ENCODE data around the gene PKNOX2.

DNA sequence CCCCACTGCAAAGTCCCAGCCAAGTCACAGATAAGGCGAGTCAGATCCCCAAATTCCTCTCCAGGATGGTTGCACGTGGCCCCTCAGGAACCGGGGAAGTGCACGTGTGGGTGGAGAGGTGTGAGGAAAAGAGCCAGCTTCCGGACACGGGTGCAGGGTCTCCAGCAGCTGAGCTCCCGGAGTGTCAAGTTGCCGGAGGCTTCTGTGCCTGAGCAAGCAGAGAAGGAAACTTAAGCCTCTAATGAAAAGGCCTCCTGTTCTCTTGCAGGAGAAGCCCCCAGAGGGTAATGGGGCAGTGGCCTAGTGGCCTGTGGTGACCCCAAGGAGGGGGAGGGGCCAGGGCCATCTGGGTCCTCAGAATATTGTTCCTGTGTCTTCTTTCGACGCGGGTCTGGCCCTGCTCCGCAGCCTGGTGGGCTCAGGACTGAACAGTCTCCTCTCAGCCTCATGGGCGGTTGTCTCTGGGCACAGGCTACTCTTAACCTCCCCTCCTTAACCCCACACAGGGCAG, 183.6 kb downstream of the PKNOX2 start:
- TF ChIP-seq RFX5 (IDR thresholded peaks at IDR 0.05): no peak
- TF ChIP-seq, protein P1, sequence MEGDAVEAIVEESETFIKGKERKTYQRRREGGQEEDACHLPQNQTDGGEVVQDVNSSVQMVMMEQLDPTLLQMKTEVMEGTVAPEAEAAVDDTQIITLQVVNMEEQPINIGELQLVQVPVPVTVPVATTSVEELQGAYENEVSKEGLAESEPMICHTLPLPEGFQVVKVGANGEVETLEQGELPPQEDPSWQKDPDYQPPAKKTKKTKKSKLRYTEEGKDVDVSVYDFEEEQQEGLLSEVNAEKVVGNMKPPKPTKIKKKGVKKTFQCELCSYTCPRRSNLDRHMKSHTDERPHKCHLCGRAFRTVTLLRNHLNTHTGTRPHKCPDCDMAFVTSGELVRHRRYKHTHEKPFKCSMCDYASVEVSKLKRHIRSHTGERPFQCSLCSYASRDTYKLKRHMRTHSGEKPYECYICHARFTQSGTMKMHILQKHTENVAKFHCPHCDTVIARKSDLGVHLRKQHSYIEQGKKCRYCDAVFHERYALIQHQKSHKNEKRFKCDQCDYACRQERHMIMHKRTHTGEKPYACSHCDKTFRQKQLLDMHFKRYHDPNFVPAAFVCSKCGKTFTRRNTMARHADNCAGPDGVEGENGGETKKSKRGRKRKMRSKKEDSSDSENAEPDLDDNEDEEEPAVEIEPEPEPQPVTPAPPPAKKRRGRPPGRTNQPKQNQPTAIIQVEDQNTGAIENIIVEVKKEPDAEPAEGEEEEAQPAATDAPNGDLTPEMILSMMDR (IDR thresholded peaks at IDR 0.05): no peak

Data from A549 (cell line).